NAMALWA (cell line): ENCODE measurements around the gene TCL1B.
A peak's percentile ranks its signal among the peaks of the same experiment; 100 is the strongest.
"Not testable (repeated sequence)": the region's sequence is repeated elsewhere in the genome, so short reads cannot be mapped to it uniquely, and the experiment has no call there.

ENCODE experiments used
- DNase-seq: peaks from one replicate; pipeline ENCODE4 v3.0.0-alpha.2; 2015; ENCODE audit warnings: low spot score

TCL1B gene

GRCh38 chr14:95703341-95703740 is 17.1 kb downstream of the TCL1B start:
- DNase-seq = no peak

DNA sequence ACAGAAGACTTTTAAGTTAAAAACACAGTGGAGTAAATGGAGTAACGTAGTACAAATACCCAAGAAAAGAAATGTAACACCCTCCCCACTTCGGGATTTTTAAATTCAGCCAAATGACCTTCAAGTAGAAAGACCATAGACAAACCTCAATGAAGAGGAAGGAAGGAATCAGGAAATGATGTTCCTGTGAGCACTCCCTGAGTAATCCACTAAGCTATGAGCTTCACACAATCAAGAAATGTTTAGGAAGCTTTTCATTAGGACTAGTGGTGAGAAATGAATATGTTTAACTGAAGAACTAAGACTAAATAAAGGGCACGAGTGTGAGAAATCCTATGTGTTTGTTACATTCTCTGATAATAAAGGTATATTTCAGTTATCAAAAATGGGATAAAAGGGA is 17.6 kb downstream of the TCL1B start:
- no peak for DNase-seq

- DNase-seq = no peak
Measured at GRCh38 chr14:95705518-95705917, 19.3 kb downstream of the TCL1B start.

GRCh38 chr14:95707327-95707726 is 21.1 kb downstream of the TCL1B start:
- DNase-seq = peak; percentile 69

GRCh38 chr14:95710106-95710505 is 23.9 kb downstream of the TCL1B start:
- DNase-seq = no peak

GRCh38 chr14:95711476-95712176 is 25.4 kb downstream of the TCL1B start:
- DNase-seq = peak; percentile 60

- no peak for DNase-seq
Measured at GRCh38 chr14:95712398-95712797, 26.2 kb downstream of the TCL1B start.

DNA sequence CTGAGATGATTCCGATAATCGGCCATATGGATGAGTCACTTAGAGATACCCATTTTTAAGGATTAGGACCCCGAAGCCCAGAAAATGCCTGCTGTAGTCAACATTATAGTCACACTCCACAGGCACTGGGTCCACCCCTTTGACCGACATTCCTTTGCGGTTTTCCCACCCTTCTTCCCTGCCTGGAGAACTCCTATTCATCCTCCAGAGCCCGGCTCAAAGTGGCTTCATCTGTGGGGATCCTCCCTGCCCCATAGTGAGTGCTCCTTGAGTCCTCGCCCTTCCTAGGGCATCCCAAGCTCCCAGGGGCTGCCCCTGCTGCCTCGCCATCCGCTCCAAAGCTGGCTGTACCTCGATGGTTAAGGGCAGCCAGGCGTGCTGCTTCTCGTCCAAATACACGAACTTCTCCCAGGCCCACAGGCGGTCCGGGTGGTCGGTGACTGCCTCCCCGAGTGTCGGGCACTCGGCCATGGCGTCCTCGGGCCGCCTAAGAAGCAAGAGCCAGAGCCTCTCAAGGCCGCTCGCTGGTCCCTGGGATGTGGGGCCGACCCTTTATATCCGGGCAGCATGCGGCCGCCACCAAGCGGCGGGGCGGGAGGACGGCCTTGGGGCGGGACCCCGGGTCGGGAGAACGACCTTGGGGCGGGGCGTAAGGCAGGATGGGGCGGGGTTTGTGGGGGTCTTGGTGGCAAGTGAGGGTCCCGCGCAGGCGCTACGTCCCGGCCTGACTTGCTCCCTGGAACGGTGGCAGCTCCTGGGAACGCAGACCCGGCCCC is 27.6 kb downstream of the TCL1B start, which contains the start of gene TCL1A:
TCL1A (minus strand) TSS at position 530 of the 776 bp plus-strand sequence; CDS start at position 471, 59 bp downstream.
- DNase-seq = peak; percentile 91

DNA sequence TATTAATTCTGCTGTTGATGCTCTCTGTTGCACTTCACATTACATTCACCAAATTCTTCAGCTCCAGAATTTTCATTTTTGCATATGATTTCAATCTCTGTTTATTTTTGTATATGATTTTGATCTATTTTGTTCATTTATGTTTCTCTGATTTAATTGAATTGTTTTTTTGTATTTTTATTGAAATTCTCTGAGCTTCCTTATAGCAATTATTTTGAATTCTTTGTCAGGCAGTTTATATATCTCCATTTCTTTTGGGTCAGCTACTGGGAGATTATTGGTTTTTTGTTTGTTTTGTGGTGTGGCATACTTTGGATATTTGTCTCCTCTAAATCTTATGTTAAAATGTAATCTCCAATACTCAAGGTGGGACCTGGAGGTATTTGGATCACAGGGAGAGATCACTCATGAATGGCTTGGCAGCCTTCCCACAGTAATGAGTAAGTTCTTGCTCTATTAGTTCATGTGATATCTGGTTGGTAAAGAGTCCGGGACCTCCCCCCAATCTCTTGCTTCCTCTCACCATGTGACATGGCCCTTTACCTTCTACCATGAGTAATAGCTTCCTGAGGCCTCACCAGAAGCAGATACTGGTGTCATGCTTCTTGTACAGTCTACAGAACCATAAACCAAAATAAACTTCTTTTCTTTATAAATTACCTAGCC is 36.4 kb downstream of the TCL1B start:
- DNase-seq = no peak

DNA sequence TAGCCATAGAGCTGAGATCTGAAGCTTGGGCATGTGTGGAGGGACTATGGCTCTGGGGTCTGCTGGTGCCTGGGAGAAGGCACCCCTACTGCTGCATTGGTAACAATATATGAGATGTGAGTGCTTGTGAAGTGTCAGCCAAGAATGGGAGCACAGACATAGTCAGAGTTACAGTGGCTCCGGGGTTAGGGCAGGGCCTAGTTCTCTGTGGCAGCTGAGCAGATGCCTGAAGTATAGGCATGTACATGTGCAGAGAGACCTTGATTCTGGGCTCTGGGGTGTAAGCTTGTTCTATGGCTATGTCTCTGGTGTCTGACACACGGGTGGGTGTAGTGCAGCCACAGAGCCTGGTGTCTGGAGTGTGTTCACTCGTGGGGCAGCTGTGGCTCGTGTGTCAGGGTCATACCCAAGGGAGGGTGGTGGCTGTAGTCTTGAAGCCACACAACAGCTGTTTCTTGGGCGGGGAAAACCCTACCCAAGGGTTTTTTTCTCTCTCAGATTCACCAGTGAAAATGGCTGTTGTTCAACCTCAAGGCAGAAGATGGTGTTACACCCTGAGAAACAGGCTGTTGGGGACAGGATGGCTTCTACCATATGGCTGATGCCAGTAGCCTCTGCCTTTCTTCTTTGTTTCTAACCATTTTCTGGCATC is 39.6 kb downstream of the TCL1B start:
- peak; percentile 41 for DNase-seq

DNA sequence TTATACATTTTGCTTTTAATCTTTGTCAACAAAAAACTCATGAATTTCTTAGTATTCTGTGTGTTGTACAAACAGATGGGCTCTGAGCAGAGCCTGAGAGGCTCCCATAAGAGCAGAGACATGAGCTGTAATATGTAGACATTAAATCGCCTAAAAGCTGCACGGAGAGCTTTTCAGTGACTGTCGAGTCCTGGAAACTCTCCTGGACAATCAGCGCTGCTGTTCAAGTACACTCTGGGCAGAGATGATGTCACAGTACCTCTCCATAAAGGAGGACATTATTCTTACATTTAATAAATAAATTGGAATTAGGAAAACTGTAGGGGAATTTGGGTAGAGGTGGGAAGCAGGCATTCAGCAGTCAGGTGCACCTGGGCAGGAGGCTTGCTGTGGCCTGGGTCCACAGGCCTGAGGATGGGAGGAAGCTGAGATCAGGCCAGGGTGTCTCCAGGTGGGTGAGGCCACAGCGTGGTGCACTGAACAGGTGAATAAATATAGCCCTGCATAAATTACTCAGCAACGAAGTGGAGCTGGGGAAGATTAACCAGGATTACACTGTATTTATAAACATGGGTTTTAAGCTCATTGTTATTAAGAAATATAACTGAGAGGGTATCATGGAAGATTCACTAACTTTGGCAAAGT is 41.0 kb downstream of the TCL1B start:
- no peak for DNase-seq

- not testable (repeated sequence) for DNase-seq
Measured at GRCh38 chr14:95729402-95730028, 43.3 kb downstream of the TCL1B start.

GRCh38 chr14:95730126-95730525 is 43.9 kb downstream of the TCL1B start:
- DNase-seq = no peak

DNA sequence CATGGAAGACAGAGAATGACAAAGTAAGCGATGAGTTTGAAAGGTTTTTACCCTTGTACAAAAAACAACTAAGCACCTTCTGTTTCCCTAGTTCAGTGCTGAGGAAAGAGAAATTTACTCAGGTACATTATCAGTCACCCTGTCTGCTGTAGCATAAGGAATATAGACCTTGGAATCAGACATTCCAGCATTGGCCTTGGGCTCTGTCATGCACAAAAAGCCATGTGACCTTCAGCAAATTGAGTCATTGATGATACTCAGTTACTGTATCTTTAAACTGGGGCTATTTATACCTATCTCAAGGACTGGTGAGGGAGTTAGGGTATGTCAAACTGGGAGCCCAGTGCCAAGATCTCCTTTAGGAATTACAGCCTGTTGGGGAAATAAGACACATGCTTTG is 47.0 kb downstream of the TCL1B start:
- DNase-seq = no peak

GRCh38 chr14:95739356-95739755 is 53.1 kb downstream of the TCL1B start:
- DNase-seq = no peak

GRCh38 chr14:95741038-95741490 is 54.8 kb downstream of the TCL1B start:
- DNase-seq = no peak

DNA sequence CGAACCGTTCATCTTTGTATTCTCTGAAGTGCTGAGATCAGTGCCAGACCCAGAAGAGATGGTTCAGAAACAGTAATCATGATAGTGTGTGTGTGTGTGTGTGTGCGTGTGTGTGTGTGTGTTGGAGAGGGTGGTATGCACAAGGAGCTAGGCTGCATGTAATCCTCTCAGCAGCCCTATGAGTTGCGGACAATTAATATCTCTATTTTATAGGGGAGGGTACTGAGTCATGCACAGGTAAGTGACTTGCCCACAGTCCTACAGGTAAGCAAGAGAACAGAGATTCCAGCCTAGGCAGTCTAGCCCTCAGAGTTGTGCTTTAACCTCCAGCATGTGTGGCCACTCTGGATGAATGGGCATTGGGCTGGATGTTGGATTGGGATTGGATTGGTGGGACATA is 55.6 kb downstream of the TCL1B start:
- DNase-seq = no peak
